ENCODE results near the gene SHISAL1.

- TF ChIP-seq BMI1 (IDR thresholded peaks at IDR 0.05; ENCODE audit: borderline replicate concordance) (no peak), FOXK2 (IDR thresholded peaks at IDR 0.05) (no peak), RCOR1 (conservative IDR thresholded peaks at IDR 0.05; ENCODE audit: low read depth, low read length) (no peak), RAD21 (IDR thresholded peaks at IDR 0.05; ENCODE audit: insufficient read depth, low read depth, low read length) (no peak), SRF (IDR thresholded peaks at IDR 0.05; ENCODE audit: low read depth in 2 of 2, low read length in 2 of 2) (no peak), ATF2 (IDR thresholded peaks at IDR 0.05; ENCODE audit: low read length) (no peak), NFYB (IDR thresholded peaks at IDR 0.05; ENCODE audit: insufficient read depth, low read depth, low read length) (no peak), RELA (IDR thresholded peaks at IDR 0.05; ENCODE audit: borderline replicate concordance, partially characterized antibody) (no peak), ZBTB40 (IDR thresholded peaks at IDR 0.05; ENCODE audit: borderline replicate concordance) (no peak), EZH2 (IDR thresholded peaks at IDR 0.05; ENCODE audit: borderline replicate concordance, control insufficient read depth, low read depth, low read length) (no peak)
- TF ChIP-seq, protein P1, sequence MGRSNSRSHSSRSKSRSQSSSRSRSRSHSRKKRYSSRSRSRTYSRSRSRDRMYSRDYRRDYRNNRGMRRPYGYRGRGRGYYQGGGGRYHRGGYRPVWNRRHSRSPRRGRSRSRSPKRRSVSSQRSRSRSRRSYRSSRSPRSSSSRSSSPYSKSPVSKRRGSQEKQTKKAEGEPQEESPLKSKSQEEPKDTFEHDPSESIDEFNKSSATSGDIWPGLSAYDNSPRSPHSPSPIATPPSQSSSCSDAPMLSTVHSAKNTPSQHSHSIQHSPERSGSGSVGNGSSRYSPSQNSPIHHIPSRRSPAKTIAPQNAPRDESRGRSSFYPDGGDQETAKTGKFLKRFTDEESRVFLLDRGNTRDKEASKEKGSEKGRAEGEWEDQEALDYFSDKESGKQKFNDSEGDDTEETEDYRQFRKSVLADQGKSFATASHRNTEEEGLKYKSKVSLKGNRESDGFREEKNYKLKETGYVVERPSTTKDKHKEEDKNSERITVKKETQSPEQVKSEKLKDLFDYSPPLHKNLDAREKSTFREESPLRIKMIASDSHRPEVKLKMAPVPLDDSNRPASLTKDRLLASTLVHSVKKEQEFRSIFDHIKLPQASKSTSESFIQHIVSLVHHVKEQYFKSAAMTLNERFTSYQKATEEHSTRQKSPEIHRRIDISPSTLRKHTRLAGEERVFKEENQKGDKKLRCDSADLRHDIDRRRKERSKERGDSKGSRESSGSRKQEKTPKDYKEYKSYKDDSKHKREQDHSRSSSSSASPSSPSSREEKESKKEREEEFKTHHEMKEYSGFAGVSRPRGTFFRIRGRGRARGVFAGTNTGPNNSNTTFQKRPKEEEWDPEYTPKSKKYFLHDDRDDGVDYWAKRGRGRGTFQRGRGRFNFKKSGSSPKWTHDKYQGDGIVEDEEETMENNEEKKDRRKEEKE (IDR thresholded peaks at IDR 0.05): no peak
- TF ChIP-seq, protein P2, sequence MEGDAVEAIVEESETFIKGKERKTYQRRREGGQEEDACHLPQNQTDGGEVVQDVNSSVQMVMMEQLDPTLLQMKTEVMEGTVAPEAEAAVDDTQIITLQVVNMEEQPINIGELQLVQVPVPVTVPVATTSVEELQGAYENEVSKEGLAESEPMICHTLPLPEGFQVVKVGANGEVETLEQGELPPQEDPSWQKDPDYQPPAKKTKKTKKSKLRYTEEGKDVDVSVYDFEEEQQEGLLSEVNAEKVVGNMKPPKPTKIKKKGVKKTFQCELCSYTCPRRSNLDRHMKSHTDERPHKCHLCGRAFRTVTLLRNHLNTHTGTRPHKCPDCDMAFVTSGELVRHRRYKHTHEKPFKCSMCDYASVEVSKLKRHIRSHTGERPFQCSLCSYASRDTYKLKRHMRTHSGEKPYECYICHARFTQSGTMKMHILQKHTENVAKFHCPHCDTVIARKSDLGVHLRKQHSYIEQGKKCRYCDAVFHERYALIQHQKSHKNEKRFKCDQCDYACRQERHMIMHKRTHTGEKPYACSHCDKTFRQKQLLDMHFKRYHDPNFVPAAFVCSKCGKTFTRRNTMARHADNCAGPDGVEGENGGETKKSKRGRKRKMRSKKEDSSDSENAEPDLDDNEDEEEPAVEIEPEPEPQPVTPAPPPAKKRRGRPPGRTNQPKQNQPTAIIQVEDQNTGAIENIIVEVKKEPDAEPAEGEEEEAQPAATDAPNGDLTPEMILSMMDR (IDR thresholded peaks at IDR 0.05 in 2 of 3, conservative IDR thresholded peaks at IDR 0.05 in 1 of 3; ENCODE audit: control insufficient read depth in 2 of 3, extremely low read depth in 1 of 3, insufficient read depth in 1 of 3, low read depth in 3 of 3, low read length in 3 of 3): no peak
Measured at GRCh38 chr22:44275631-44275995, 37.1 kb downstream of the SHISAL1 start.

Data from GM12878 (cell line).